Measurements from ENCODE around the gene CKAP5. TPM values are rescaled to one million over a fixed set of nuclear protein-coding genes. Genes with fewer than 3 reads are reported as not detected.

CKAP5 gene
- total RNA-seq, 1 experiment from 2014 or later, result 166 TPM

DNA sequence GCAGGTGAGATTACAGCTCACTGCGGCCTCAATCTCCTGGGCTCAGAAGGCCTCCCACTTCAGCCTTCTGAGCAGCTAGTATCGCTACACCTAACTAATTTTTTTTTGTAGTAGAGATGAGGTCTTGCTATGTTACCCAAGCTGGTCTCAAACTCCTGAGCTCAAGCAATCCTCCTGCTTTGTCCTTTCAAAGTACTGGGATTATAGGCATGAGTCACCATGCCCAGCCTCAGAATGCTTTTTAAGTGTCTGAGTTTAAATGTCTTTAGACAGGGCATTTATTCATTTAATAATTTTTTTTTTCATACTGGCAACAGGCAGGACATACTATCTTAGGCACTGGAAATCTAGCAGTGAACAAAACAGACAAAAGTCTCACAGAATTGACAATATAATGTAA lies 44.6 kb upstream of the CKAP5 start:
- H3K27me3 ChIP-seq (ENCODE audit: insufficient read depth, low read length), result no peaks in the 10 kb centered on the region
- no peak overlapping the region for H3K4me2 ChIP-seq (ENCODE audit: low read length)
- H3K9me2 ChIP-seq (ENCODE audit: insufficient read depth), result no peaks in the 10 kb centered on the region
- no peaks in the 10 kb centered on the region for H3K4me1 ChIP-seq (ENCODE audit: control insufficient read depth in 1 of 2, insufficient read depth in 2 of 2, low read length in 2 of 2)
- no peak overlapping the region for H3K4me3 ChIP-seq (replicated peaks in 1 of 2; ENCODE audit: low read depth in 1 of 2, low read length in 2 of 2)
- H4K20me1 ChIP-seq (ENCODE audit: insufficient read depth), result no peaks in the 10 kb centered on the region
- TF ChIP-seq TCF7L2 (IDR thresholded peaks at IDR 0.05; ENCODE audit: borderline replicate concordance, extremely low read depth, insufficient read depth, insufficient read length) (no peak), CBX3 (IDR thresholded peaks at IDR 0.05; ENCODE audit: low read depth) (no peak), EZH2 (IDR thresholded peaks at IDR 0.05) (no peak), POLR2AphosphoS5 (IDR thresholded peaks at IDR 0.05; ENCODE audit: low read depth, low read length) (no peak), ZFX (IDR thresholded peaks at IDR 0.05) (no peak), POLR2A (IDR thresholded peaks at IDR 0.05; ENCODE audit: borderline replicate concordance, extremely low read depth, insufficient read depth, insufficient read length) (no peak), SRF (IDR thresholded peaks at IDR 0.05; ENCODE audit: low read depth) (no peak), ZNF274 (IDR thresholded peaks at IDR 0.05; ENCODE audit: low read depth, low read length) (no peak), RAD21 (IDR thresholded peaks at IDR 0.05; ENCODE audit: low read depth) (no peak)
- TF ChIP-seq, protein P1, sequence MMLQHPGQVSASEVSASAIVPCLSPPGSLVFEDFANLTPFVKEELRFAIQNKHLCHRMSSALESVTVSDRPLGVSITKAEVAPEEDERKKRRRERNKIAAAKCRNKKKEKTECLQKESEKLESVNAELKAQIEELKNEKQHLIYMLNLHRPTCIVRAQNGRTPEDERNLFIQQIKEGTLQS (IDR thresholded peaks at IDR 0.05), result no peak
- TF ChIP-seq, protein P2, sequence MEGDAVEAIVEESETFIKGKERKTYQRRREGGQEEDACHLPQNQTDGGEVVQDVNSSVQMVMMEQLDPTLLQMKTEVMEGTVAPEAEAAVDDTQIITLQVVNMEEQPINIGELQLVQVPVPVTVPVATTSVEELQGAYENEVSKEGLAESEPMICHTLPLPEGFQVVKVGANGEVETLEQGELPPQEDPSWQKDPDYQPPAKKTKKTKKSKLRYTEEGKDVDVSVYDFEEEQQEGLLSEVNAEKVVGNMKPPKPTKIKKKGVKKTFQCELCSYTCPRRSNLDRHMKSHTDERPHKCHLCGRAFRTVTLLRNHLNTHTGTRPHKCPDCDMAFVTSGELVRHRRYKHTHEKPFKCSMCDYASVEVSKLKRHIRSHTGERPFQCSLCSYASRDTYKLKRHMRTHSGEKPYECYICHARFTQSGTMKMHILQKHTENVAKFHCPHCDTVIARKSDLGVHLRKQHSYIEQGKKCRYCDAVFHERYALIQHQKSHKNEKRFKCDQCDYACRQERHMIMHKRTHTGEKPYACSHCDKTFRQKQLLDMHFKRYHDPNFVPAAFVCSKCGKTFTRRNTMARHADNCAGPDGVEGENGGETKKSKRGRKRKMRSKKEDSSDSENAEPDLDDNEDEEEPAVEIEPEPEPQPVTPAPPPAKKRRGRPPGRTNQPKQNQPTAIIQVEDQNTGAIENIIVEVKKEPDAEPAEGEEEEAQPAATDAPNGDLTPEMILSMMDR (IDR thresholded peaks at IDR 0.05 in 2 of 3, conservative IDR thresholded peaks at IDR 0.05 in 1 of 3; ENCODE audit: borderline replicate concordance in 1 of 3, insufficient read depth in 1 of 3, low read depth in 2 of 3, low read length in 2 of 3), result no peak
- TF ChIP-seq, protein P3, sequence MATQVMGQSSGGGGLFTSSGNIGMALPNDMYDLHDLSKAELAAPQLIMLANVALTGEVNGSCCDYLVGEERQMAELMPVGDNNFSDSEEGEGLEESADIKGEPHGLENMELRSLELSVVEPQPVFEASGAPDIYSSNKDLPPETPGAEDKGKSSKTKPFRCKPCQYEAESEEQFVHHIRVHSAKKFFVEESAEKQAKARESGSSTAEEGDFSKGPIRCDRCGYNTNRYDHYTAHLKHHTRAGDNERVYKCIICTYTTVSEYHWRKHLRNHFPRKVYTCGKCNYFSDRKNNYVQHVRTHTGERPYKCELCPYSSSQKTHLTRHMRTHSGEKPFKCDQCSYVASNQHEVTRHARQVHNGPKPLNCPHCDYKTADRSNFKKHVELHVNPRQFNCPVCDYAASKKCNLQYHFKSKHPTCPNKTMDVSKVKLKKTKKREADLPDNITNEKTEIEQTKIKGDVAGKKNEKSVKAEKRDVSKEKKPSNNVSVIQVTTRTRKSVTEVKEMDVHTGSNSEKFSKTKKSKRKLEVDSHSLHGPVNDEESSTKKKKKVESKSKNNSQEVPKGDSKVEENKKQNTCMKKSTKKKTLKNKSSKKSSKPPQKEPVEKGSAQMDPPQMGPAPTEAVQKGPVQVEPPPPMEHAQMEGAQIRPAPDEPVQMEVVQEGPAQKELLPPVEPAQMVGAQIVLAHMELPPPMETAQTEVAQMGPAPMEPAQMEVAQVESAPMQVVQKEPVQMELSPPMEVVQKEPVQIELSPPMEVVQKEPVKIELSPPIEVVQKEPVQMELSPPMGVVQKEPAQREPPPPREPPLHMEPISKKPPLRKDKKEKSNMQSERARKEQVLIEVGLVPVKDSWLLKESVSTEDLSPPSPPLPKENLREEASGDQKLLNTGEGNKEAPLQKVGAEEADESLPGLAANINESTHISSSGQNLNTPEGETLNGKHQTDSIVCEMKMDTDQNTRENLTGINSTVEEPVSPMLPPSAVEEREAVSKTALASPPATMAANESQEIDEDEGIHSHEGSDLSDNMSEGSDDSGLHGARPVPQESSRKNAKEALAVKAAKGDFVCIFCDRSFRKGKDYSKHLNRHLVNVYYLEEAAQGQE (IDR thresholded peaks at IDR 0.05; ENCODE audit: low read depth), result no peak
- ATAC-seq (no peak), DNase-seq (ENCODE audit: low read depth, low spot score) (no peak)
- POLR2A ChIA-PET, result no interaction called here
- no peak overlapping the region for H3K9ac ChIP-seq (ENCODE audit: low read length)
- RAD21 ChIA-PET (ENCODE audit: low non-redundant PET in 1 of 2, low total read pairs in 2 of 2, uncharacterized antibody in 2 of 2, unreplicated experiment in 2 of 2), result no interaction called here
- no peaks in the 10 kb centered on the region for H3K79me2 ChIP-seq (ENCODE audit: insufficient read depth, low read length)
- no TSS peak for BruUV-seq (replicated peaks)
- H2AFZ ChIP-seq (ENCODE audit: low read depth, low read length, poor library complexity, severe bottlenecking), result no peak overlapping the region
- no peak overlapping the region for H3K27ac ChIP-seq (ENCODE audit: low read depth, low read length)
- H3K9me3 ChIP-seq (ENCODE audit: control insufficient read depth in 1 of 2, insufficient read depth in 1 of 2, low read depth in 1 of 2, low read length in 2 of 2), result no peaks in the 10 kb centered on the region
- H3K36me3 ChIP-seq (ENCODE audit: control insufficient read depth in 1 of 2, insufficient read depth in 2 of 2, low read length in 2 of 2), result peaks cover 0 to 5% of the 10 kb centered on the region in 2 experiments; a peak in 1 of 4 replicates
- intact Hi-C loops (cut with micrococcal nuclease), result no loop called here
- CTCF ChIA-PET, result interaction anchor here (2.9 kb wide), 1 partner anchor 263 kb away, joined by 16 read pairs; no protein-coding TSS in a partner anchor
